ENCODE measurements around the gene EYS. TPM values are rescaled to one million over a fixed set of nuclear protein-coding genes. Genes with fewer than 3 reads are reported as not detected.

The EYS gene
- total RNA-seq, 1 experiment from 2014 or later = not detected

DNA sequence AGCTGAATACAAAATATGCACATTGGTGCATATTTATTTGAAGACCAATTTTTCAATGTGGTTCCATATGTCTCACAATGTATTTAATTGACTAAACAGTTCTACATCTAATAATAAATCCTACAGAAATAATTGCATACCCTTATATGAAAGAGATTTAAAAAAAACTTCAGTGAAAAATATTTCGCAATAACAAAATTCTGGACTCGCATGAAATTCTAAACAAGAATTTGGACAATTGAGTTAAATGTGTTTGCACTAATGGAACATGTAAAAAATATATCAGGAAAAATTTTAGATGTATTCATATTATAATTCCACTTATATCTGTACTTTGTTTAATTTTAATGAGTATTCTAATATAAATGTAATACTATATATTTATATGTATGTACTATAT is 1003.1 kb downstream of the EYS start:
- no peak overlapping the region for H3K27ac Mint-ChIP-seq
- H3K4me1 ChIP-seq (ENCODE audit: insufficient read depth, low read length) = no peaks in the 10 kb centered on the region
- no peaks in the 10 kb centered on the region for H3K9me3 ChIP-seq (ENCODE audit: control insufficient read depth, low read depth, low read length)

More for the DNA sequence above, 1003.1 kb downstream of the EYS start:
- no peak overlapping the region for H3K56ac ChIP-seq (ENCODE audit: insufficient read length, low read depth, low read length)
- no peaks in the 10 kb centered on the region for H3K27me3 ChIP-seq (ENCODE audit: insufficient read depth, low read length)
- H2BK20ac ChIP-seq (ENCODE audit: low read depth, low read length, poor library complexity, severe bottlenecking) = no peak overlapping the region
- no peak overlapping the region for H2BK5ac ChIP-seq (ENCODE audit: insufficient read length, low read length)
- no peak overlapping the region for H3K18ac ChIP-seq (ENCODE audit: insufficient read length, low read depth, low read length)
- TF ChIP-seq, protein P1, sequence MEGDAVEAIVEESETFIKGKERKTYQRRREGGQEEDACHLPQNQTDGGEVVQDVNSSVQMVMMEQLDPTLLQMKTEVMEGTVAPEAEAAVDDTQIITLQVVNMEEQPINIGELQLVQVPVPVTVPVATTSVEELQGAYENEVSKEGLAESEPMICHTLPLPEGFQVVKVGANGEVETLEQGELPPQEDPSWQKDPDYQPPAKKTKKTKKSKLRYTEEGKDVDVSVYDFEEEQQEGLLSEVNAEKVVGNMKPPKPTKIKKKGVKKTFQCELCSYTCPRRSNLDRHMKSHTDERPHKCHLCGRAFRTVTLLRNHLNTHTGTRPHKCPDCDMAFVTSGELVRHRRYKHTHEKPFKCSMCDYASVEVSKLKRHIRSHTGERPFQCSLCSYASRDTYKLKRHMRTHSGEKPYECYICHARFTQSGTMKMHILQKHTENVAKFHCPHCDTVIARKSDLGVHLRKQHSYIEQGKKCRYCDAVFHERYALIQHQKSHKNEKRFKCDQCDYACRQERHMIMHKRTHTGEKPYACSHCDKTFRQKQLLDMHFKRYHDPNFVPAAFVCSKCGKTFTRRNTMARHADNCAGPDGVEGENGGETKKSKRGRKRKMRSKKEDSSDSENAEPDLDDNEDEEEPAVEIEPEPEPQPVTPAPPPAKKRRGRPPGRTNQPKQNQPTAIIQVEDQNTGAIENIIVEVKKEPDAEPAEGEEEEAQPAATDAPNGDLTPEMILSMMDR (conservative IDR thresholded peaks at IDR 0.05) = no peak
- H4K20me1 ChIP-seq (ENCODE audit: control insufficient read depth, insufficient read depth, insufficient read length) = no peaks in the 10 kb centered on the region
- no peak overlapping the region for H3K27ac ChIP-seq (ENCODE audit: insufficient read length, low read depth, low read length)
- H3K4ac ChIP-seq (ENCODE audit: low read depth, low read length) = no peak overlapping the region
- no peak overlapping the region for H2AK5ac ChIP-seq (ENCODE audit: insufficient read length, low read length)
- no peak overlapping the region for H3K4me2 ChIP-seq (ENCODE audit: insufficient read depth, insufficient read length, low read length)
- no peak overlapping the region for H2AFZ ChIP-seq (ENCODE audit: low read length)
- Mint-ChIP-seq H3K4me1 (no peaks in the 10 kb centered on the region), H3K27me3 (ENCODE audit: low read depth) (no peaks in the 10 kb centered on the region), H3K9me3 (no peaks in the 10 kb centered on the region; a peak in 1 of 5 replicates), H3K36me3 (ENCODE audit: insufficient read depth in 1 of 3, low read depth in 3 of 3) (no peaks in the 10 kb centered on the region), H3K4me3 (no peak overlapping the region)
- no peak overlapping the region for H4K91ac ChIP-seq (ENCODE audit: insufficient read length, low read depth, low read length)
- no peaks in the 10 kb centered on the region for H3K23me2 ChIP-seq (ENCODE audit: insufficient read length, low read depth, low read length, poor library complexity, severe bottlenecking)
- H3K9ac ChIP-seq (ENCODE audit: extremely low read depth, insufficient read length, low read length) = no peak overlapping the region
- H2BK120ac ChIP-seq (ENCODE audit: low read depth, low read length, poor library complexity, severe bottlenecking) = no peak overlapping the region
- H2BK15ac ChIP-seq (ENCODE audit: low read depth, low read length) = no peak overlapping the region
- WGBS (ENCODE audit: extremely low coverage, insufficient read length, low lambda C conversion rate) = no CpG with 5 or more reads among the region's 2 CpGs
- H4K5ac ChIP-seq (ENCODE audit: insufficient read length, low read depth, low read length) = no peak overlapping the region
- no peak overlapping the region for H3K14ac ChIP-seq (ENCODE audit: insufficient read depth, low read length)
- no peak overlapping the region for H4K8ac ChIP-seq (replicated peaks; ENCODE audit: insufficient read length, low read depth, low read length)
- H3K79me2 ChIP-seq (ENCODE audit: insufficient read depth, low read length) = no peaks in the 10 kb centered on the region
- H3T11ph ChIP-seq (ENCODE audit: low read length) = no peak overlapping the region
- H3K79me1 ChIP-seq (ENCODE audit: insufficient read depth, low read depth, low read length, poor library complexity, severe bottlenecking) = no peaks in the 10 kb centered on the region
- DNase-seq = no peak
- H2BK12ac ChIP-seq (ENCODE audit: insufficient read length, low read depth, low read length) = no peak overlapping the region
- no peak overlapping the region for H3K23ac ChIP-seq (ENCODE audit: insufficient read length, low read depth, low read length)
